Neural progenitor cell (in vitro differentiated cells): ENCODE measurements around the gene RNF217. TPM values are rescaled to one million over a fixed set of nuclear protein-coding genes. Genes with fewer than 3 reads are reported as not detected.

Source experiments
- DNase-seq: peaks from one replicate; pipeline ENCODE4 v3.0.0-alpha.2; 2016; ENCODE audit warnings: low spot score
- H2AFZ ChIP-seq: fragments of 200-600 bp; sonication (generic); replicated peaks from 2 replicates; pipeline ENCODE4 v1.6.1; 2016; ENCODE audit warnings: antibody characterized with exemption
- H3F3A ChIP-seq: fragments of 200-600 bp; sonication (generic); 2 replicates; pipeline ENCODE4 v1.6.1; 2016; ENCODE audit warnings: antibody characterized with exemption, low read depth
- H3K27ac ChIP-seq: fragments of 200-600 bp; sonication (generic); 2 replicates; pipeline ENCODE4 v1.5.1; 2016; ENCODE audit warnings: mild to moderate bottlenecking
- H3K27me3 ChIP-seq: fragments of 200-600 bp; sonication (generic); 2 replicates; pipeline ENCODE4 v1.6.1; 2016; ENCODE audit warnings: mild to moderate bottlenecking, moderate library complexity
- H3K36me3 ChIP-seq: fragments of 200-600 bp; sonication (generic); 2 replicates; pipeline ENCODE4 v1.5.1; 2016
- H3K4me1 ChIP-seq: fragments of 200-600 bp; sonication (generic); 2 replicates; pipeline ENCODE4 v1.6.1; 2016; ENCODE audit warnings: mixed run types
- H3K4me2 ChIP-seq: fragments of 200-600 bp; sonication (generic); 2 replicates; pipeline ENCODE4 v1.6.1; 2016
- H3K4me3 ChIP-seq: fragments of 200-600 bp; sonication (generic); 2 replicates; pipeline ENCODE4 v1.5.1; 2016
- H3K79me2 ChIP-seq: fragments of 200-600 bp; sonication (generic); 2 replicates; pipeline ENCODE4 v1.6.1; 2016; ENCODE audit warnings: low read depth
- H3K9ac ChIP-seq: fragments of 200-600 bp; sonication (generic); 2 replicates; pipeline ENCODE4 v1.6.1; 2016
- H3K9me3 ChIP-seq: fragments of 200-600 bp; sonication (generic); 2 replicates; pipeline ENCODE4 v1.5.1; 2016; ENCODE audit warnings: low read depth
- H4K20me1 ChIP-seq: fragments of 200-600 bp; sonication (generic); 2 replicates; pipeline ENCODE4 v1.6.1; 2016; ENCODE audit warnings: low read depth
- H3K27ac Mint-ChIP-seq: 3 replicates; pipeline ENCODE4 v1.8.0; 2021; ENCODE audit warnings: mixed read lengths
- H3K27me3 Mint-ChIP-seq: 2 replicates; pipeline ENCODE4 v1.8.0; 2022; ENCODE audit warnings: low read depth, mild to moderate bottlenecking, inconsistent platforms, moderate library complexity, mixed read lengths; ENCODE audit not compliant: insufficient read depth
- H3K36me3 Mint-ChIP-seq: 3 replicates; pipeline ENCODE4 v1.8.0; 2021; ENCODE audit warnings: mixed read lengths
- H3K4me1 Mint-ChIP-seq: 3 replicates; pipeline ENCODE4 v1.8.0; 2021; ENCODE audit warnings: mixed read lengths
- H3K4me3 Mint-ChIP-seq: 3 replicates; pipeline ENCODE4 v1.8.0; 2021; ENCODE audit warnings: mild to moderate bottlenecking, moderate library complexity, mixed read lengths
- H3K9me3 Mint-ChIP-seq: 3 replicates; pipeline ENCODE4 v1.8.0; 2020; ENCODE audit warnings: mixed read lengths
- EZH2 ChIP-seq: fragments of 200-600 bp; sonication (generic); IDR thresholded peaks from 2 replicates; pipeline ENCODE4 v1.6.1; 2017; ENCODE audit warnings: antibody characterized with exemption, mild to moderate bottlenecking, moderate library complexity
- EZH2phosphoT487 ChIP-seq: fragments of 200-600 bp; sonication (generic); IDR thresholded peaks from 2 replicates; pipeline ENCODE4 v1.6.1; 2017; ENCODE audit warnings: antibody characterized with exemption
- total RNA-seq: library from RNA; depleted of rRNA; stranded (reverse); fragments of >200 nt; gene quantifications from 2 replicates; pipeline ENCODE4 v1.2.3, GENCODE V29; 2015; ENCODE audit warnings: low replicate concordance
- TF ChIP-seq, protein P1 (sequence below): fragments of 200-600 bp; sonication (generic); IDR thresholded peaks from 2 replicates; pipeline ENCODE4 v1.5.1; 2017; ENCODE audit warnings: antibody characterized with exemption, mild to moderate bottlenecking

RNF217 gene
- total RNA-seq, 1 donor from 2014 or later: 24.1 TPM

DNA sequence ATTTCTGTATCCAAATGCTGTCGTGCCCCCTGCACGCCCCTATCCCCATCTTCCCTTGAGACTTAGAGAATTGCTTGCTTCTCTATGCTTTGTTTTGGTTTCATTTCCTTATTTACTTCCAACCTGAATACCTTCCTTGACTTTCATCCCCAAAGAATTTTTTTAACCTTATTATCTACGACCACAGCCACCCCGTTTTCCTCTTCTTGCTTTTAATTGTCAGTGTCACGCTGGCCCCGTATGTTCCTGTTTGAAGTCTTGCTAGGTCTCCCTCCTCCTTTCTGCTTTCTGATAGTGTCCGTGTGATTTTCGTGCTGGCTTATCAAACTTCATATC, 40.1 kb downstream of the RNF217 start:
- no peak overlapping the region for H2AFZ ChIP-seq
- Mint-ChIP-seq H3K4me1 (peaks cover 31% of the 10 kb centered on the region), H3K4me3 (peak overlapping the region; percentile 54), H3K9me3 (peaks cover 14% of the 10 kb centered on the region), H3K27ac (peak overlapping the region; percentile 82), H3K27me3 (peaks cover 3% of the 10 kb centered on the region), H3K36me3 (peaks cover 13% of the 10 kb centered on the region)
- peak overlapping the region; percentile 9 for H3K27ac ChIP-seq
- peaks cover 23% of the 10 kb centered on the region for H4K20me1 ChIP-seq
- no peaks in the 10 kb centered on the region for H3K27me3 ChIP-seq
- no peaks in the 10 kb centered on the region for H3K36me3 ChIP-seq
- peaks cover 36% of the 10 kb centered on the region for H3K4me1 ChIP-seq
- H3K4me2 ChIP-seq: peak overlapping the region; percentile 16
- no peak for TF ChIP-seq EZH2phosphoT487
- no peak for TF ChIP-seq EZH2
- TF ChIP-seq, protein P1, sequence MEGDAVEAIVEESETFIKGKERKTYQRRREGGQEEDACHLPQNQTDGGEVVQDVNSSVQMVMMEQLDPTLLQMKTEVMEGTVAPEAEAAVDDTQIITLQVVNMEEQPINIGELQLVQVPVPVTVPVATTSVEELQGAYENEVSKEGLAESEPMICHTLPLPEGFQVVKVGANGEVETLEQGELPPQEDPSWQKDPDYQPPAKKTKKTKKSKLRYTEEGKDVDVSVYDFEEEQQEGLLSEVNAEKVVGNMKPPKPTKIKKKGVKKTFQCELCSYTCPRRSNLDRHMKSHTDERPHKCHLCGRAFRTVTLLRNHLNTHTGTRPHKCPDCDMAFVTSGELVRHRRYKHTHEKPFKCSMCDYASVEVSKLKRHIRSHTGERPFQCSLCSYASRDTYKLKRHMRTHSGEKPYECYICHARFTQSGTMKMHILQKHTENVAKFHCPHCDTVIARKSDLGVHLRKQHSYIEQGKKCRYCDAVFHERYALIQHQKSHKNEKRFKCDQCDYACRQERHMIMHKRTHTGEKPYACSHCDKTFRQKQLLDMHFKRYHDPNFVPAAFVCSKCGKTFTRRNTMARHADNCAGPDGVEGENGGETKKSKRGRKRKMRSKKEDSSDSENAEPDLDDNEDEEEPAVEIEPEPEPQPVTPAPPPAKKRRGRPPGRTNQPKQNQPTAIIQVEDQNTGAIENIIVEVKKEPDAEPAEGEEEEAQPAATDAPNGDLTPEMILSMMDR: no peak
- DNase-seq: no peak
- no peak overlapping the region for H3K4me3 ChIP-seq
- no peak overlapping the region for H3K9ac ChIP-seq
- H3K9me3 ChIP-seq: no peaks in the 10 kb centered on the region
- H3K79me2 ChIP-seq: no peaks in the 10 kb centered on the region
- peaks cover 27% of the 10 kb centered on the region for H3F3A ChIP-seq

DNA sequence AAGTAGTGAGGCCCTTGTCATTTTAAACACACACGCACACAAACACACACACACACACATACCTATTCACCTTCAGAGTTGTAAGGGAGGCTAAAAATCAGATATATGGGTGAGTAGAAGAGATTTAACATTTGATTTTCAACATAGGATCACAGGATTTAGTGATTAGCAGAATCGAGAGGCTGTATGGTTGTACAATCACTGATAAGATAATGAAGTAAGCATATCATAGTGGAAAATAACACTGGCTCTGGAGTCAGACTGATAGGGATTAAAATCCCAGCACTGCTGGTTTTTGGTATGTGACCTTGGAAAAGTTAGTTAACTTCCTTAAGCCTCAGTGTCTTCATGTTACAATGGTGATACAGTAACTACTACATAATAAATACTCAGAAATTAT, 40.8 kb downstream of the RNF217 start:
- peaks cover 27% of the 10 kb centered on the region for H3F3A ChIP-seq
- H3K4me1 ChIP-seq: peaks cover 36% of the 10 kb centered on the region
- H2AFZ ChIP-seq: no peak overlapping the region
- no peaks in the 10 kb centered on the region for H3K79me2 ChIP-seq
- no peaks in the 10 kb centered on the region for H3K9me3 ChIP-seq
- DNase-seq: no peak
- H3K27ac ChIP-seq: no peak overlapping the region
- peaks cover 31% of the 10 kb centered on the region for H3K4me1 Mint-ChIP-seq
- H3K27me3 ChIP-seq: no peaks in the 10 kb centered on the region
- peak overlapping the region; percentile 16 for H3K4me2 ChIP-seq
- no peak overlapping the region for H3K9ac ChIP-seq
- H3K36me3 ChIP-seq: no peaks in the 10 kb centered on the region
- no peak overlapping the region for H3K4me3 Mint-ChIP-seq
- no peak overlapping the region for H3K4me3 ChIP-seq
- H3K27me3 Mint-ChIP-seq: no peaks in the 10 kb centered on the region
- peaks cover 10% of the 10 kb centered on the region for H3K36me3 Mint-ChIP-seq
- peaks cover 16% of the 10 kb centered on the region for H3K9me3 Mint-ChIP-seq
- no peak overlapping the region for H3K27ac Mint-ChIP-seq
- TF ChIP-seq EZH2: no peak
- TF ChIP-seq, protein P1: no peak
- no peak for TF ChIP-seq EZH2phosphoT487
- peaks cover 23% of the 10 kb centered on the region for H4K20me1 ChIP-seq

DNA sequence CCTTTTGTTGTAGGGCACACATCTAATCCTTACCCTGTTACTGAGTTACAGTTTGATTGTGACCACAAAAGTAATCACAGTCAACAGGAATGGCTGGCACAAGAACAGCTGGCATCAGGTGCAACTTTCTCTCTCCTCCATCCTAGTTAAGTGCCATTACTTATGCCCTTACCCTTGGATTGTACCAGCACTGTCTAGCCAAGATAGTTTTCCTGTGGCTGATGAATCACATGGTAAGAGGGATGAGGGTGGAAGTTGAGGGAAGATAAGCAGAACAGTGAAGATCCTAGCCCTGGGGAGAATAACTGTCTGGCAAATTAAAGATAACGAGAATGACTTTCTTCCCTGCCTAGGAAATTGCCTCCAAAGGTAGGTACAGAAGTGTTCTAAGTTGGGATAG, 42.0 kb downstream of the RNF217 start:
- H4K20me1 ChIP-seq: peaks cover 23% of the 10 kb centered on the region
- peaks cover 33% of the 10 kb centered on the region for H3K4me1 ChIP-seq
- no peaks in the 10 kb centered on the region for H3K9me3 ChIP-seq
- H3K36me3 ChIP-seq: no peaks in the 10 kb centered on the region
- no peaks in the 10 kb centered on the region for H3K27me3 ChIP-seq
- Mint-ChIP-seq H3K4me1 (peaks cover 33% of the 10 kb centered on the region), H3K4me3 (no peak overlapping the region), H3K9me3 (peaks cover 16% of the 10 kb centered on the region), H3K36me3 (peaks cover 9% of the 10 kb centered on the region), H3K27ac (peak overlapping the region; percentile 43), H3K27me3 (no peaks in the 10 kb centered on the region)
- no peak overlapping the region for H3K4me3 ChIP-seq
- TF ChIP-seq EZH2phosphoT487: no peak
- TF ChIP-seq, protein P1: no peak
- no peak for TF ChIP-seq EZH2
- peaks cover 22% of the 10 kb centered on the region for H3F3A ChIP-seq
- DNase-seq: no peak
- no peak overlapping the region for H3K9ac ChIP-seq
- no peak overlapping the region for H2AFZ ChIP-seq
- no peak overlapping the region for H3K4me2 ChIP-seq
- H3K79me2 ChIP-seq: no peaks in the 10 kb centered on the region
- no peak overlapping the region for H3K27ac ChIP-seq
